Omental fat pad (tissue), 4 donors: Measurements from ENCODE around the gene UST. TPM values are rescaled to one million over a fixed set of nuclear protein-coding genes. Genes with fewer than 3 reads are reported as not detected.
"Not testable (repeated sequence)": the region's sequence is repeated elsewhere in the genome, so short reads cannot be mapped to it uniquely, and the experiment has no call there.

Source experiments
- ATAC-seq: fragments of 150-250 bp; one replicate; pipeline ENCODE4 v1.9.1; 2016; ENCODE audit warnings: mild to moderate bottlenecking, moderate library complexity; ENCODE audit not compliant: low FRiP score
- DNase-seq: peaks from one replicate; pipeline ENCODE4 v3.0.0-alpha.2; 2019; ENCODE audit warnings: low spot score
- CTCF ChIP-seq, 3 donors: fragments of 450-650 bp; IDR thresholded peaks; one replicate each; pipeline ENCODE4 v1.5.1; 2016 to 2017; ENCODE audit warnings: antibody characterized with exemption in 3 of 3, mild to moderate bottlenecking in 3 of 3, moderate library complexity in 2 of 3
- total RNA-seq, 4 donors: library from RNA; depleted of rRNA; stranded (reverse); fragments of >200 nt; gene quantifications; one replicate each; pipeline ENCODE4 v1.1.0, GENCODE V29; 2016

UST gene
- total RNA-seq, 4 donors from 2014 or later: 9.2 to 20.8 (median 15.0) TPM

DNA sequence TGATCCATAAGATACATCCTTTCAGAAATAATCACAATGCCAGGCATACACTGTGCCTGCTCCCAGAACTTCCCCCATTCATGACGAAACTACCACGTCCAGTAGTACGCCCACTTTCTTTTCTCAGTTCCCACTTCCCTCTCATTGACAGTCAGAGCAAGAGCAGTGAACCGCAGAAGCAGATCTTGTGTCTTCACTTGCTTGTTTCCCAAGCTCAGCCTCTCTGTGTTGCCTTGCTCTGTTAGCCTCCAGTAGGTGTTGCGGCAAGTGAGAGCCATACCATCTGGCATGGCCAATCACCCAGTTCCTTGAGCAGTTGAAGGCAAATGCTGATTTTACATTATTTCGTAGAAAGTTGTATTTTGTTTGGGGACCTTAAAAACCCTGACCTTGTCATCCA lies 11.7 kb downstream of the UST start:
- no peak for ATAC-seq
- DNase-seq: no peak
- no peak for TF ChIP-seq CTCF (IDR thresholded peaks at IDR 0.05)

DNA sequence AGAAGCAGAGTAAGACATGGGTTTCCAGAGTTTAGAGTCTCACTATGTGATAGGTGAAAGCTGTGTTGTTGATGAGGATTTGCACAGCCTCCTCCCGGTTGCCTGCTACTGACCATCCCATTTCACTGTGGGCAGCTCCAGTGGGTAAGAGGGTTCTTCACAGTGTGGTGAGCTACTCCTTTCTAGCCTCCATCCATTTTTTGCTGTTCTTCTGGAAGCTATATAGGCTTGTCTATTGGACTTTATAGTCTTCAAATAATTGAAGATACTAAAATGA lies 13.4 kb downstream of the UST start:
- DNase-seq (no peak), ATAC-seq (no peak)
- TF ChIP-seq CTCF (IDR thresholded peaks at IDR 0.05): no peak

DNA sequence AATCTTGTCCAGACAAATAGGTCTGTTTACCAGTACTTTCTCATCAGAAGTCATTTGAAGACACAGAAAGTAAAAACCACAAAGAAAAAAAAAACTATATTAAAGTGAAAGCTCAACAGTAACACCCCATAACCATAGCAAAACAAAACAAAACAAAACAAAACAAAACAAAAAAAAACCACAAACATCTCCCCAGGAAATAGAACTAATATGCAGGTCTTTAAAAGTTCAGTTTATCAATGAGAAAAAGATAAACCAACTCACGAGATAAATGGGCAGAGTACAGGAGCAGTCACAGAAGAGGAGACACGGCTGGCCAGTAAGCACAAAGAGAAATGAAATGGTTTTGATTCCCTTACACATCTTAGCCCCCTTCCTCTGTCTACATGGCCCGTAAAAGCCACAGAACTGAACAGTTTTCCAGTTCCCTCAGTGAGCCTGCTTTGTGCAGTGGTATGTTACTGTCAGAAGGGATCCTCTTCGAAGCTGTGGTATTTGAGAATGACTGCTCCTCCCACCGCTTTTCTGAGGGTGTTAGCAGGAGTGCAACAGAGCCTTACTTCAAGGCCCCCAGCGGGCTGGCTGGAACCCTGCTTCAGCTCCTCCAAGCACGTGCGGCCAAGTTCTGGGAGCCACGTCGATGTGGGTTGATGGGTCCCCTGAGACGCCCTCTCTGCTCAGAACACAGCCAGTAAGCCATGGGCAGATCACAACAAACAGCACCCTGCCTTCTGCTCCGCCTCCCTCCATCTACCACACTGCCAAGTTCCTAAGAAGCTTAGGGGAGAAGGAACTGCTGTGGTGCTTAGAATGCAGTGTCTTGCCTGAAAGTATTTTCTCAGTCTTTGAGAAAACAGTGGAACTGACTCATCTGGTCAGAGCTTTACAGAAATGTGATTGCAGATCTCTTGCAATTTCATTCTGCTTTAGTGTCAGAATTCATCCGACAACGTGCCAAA lies 14.0 kb downstream of the UST start:
- no peak for TF ChIP-seq CTCF (IDR thresholded peaks at IDR 0.05)
- ATAC-seq: peak; percentile 89
- no peak for DNase-seq

GRCh38 chr6:148761527-148762011 lies 14.7 kb downstream of the UST start:
- DNase-seq (no peak), ATAC-seq (peak; percentile 45)
- TF ChIP-seq CTCF (IDR thresholded peaks at IDR 0.05): no peak

DNA sequence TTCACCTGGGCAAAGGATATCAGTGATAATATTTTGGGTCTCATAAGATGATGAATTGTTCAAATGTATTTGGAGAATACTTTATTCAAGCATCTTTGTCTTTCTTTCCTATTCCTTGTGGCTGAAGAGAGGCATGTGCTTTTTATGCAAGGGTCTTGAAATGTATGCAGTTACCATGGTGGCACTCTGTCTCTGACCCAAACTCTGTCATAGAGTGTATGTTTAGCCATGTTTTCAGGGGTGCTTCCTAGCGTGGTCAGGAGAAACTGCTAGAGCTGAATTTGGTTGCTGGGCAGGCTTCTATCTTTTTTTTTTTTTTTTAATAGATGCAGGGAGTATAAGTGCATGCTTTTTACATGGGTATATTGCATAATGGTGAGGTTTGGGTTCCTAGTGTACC lies 15.4 kb downstream of the UST start:
- TF ChIP-seq CTCF (IDR thresholded peaks at IDR 0.05): no peak
- DNase-seq (no peak), ATAC-seq (no peak)

DNA sequence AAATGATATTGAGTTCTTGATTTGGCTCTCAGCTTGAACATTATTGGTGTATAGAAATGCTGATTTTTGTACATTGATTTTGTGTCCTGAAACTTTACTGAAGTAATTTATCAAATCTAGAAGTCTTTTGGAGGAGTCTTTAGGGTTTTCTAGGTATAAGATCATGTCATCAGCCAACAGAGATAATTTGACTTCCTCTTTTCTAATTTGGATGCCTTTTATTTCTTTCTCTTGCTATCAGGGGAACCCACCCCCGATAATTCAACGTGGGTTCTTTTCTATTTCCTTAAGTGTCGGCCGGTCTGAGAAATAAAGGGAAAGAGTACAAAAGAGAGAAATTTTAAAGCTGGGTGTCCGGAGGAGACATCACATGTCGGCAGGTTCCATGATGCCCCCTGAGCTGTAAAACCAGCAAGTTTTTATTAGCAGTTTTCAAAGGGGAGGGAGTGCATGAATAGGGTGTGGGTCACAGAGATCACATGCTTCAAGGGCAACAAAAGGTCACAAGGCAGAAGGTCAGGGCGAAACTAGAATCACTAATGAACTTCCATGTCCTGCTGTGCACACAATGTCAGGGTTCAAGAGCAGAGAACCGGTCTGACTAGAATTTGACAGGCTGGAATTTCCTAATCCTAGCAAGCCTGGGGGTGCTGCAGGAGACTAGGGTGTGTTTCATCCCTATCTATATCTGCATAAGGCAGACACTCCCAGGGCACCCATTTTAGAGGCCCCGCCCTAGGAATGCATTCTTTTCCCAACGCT lies 17.6 kb downstream of the UST start:
- not testable (repeated sequence) for DNase-seq, ATAC-seq

DNA sequence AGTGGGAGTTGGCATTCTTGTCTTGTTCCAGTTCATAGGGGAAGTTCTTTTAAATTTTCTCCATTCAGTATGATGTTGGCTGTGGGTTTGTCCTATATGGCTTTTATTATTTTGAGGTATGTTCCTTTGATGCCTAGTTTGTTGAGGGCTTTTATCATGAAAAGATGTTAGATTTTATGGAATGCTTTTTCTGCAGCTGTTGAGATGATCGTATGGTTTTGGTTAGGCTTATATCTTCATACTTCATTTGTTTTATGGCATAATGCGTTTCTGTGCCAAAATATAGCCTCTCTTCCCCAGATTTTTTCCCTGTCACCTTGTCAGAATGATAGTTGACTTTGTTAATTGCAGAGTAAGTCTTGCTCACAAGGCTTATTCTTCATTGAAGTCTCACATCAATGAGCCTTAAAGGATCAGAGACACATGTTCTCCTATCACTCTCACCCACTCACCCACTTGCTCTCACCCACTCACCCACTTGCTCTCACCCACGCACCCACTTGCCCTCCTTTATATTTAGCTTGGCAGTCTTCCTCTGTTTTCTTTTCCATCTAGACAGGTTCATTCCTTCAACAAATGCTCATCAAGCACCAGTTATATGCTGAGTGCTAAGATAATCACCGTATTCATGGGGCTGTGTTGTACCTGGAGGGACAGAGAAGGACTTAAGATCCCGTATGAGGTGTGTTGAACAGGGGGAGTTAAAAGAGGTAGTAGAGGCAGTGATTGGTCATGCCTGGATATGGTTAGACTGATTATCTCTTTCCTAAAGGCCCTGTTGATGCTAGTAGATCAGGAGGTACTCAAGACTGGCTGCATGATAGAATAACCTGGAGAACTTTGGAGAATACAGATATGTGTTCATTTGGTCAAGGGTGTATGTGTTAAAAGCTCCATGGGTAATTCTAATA lies 19.3 kb downstream of the UST start:
- no peak for ATAC-seq
- no peak for TF ChIP-seq CTCF (IDR thresholded peaks at IDR 0.05)
- no peak for DNase-seq
